ENCODE measurements around the gene DDX5.
A peak's percentile ranks its signal among the peaks of the same experiment; 100 is the strongest.
"Not testable (repeated sequence)": the region's sequence is repeated elsewhere in the genome, so short reads cannot be mapped to it uniquely, and the experiment has no call there.

The DDX5 gene

DNA sequence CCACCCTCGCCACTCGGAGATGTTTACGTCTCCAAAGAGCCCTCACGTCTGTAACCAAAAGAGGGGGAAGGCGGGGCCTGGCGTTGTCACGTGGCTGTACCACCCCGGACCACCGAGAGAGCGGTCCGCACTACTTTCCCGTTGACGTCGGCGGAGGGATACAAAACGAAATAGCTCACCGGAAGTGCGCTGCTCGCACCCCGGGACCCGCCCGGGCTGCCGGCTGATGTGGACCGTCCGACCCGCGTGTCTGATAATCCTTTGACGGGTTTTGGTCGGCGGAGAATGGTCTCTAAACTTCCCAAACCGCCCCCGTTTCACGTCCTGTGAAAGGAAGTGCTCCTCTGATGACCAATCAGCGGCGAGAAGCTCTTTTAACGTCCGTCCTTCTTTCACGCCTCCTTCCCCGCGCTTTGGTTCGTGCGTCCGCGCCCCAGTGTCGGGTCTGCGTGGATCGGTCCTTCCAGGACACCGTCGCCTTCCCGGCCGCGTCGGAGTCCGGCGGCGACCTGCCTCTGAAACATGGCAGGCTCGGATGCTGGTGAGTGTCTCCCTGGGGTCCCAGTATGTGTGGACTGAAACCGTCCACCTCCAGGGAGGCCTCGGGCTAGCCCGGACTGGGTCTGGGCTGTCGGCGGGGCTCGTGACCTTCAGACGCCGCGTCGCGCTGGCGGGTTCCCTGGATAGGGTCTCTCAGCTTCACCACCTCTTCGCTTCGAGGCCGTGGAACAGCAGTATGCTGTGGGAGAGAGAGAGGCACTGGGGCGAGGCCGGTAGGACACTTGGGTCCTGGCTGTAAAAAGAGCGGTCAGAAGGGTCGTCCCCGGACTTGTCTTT is 705 bp upstream of the DDX5 start, which contains the start of gene CEP95:
CEP95 (plus strand) TSS at position 402 of the 837 bp plus-strand sequence; CDS start at position 523, 121 bp downstream.
- DNase-seq = peak; percentile 95 to 97

DNA sequence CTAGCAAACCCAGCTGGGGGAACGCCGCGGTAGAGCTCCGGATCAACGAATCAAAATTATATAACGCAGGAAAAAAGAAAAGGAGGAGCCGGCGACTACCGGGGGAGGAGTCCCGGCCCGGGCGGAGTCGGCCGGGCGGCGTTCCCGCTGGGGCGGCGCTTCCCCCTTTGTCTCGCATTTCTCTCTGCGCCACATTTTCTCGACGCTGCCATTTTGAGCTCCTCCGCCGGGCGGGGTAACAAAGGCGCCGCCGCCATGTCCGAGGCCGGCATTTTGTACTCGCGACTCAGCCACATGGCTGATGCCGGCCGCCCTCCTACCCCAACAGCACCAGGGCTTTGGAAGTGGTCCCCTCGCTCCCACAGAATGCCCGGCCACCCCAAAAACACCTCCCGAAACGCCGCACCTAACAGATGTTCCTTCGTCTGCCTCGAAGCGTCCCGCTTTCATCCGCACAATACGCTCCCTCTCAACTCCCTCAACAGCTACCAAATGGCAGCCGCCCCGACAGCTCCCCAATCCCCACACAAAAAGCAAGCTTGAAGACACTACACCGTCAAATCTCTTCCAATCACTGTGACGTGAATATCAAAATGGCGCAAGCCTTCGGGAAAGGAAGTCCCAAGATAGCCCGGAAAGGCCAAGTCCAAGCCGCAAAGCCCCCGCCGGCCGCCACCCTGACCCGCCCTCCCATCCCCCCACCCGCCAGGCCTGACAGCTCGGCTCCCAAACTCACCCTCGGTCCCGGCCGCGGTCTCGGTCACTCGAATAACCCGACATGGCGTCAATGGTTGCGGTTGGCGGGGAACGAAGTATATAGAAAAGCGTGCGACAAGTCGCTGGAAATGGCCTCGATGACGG is 519 bp downstream of the DDX5 start:
- DNase-seq = peak; percentile 82 to 85

DNA sequence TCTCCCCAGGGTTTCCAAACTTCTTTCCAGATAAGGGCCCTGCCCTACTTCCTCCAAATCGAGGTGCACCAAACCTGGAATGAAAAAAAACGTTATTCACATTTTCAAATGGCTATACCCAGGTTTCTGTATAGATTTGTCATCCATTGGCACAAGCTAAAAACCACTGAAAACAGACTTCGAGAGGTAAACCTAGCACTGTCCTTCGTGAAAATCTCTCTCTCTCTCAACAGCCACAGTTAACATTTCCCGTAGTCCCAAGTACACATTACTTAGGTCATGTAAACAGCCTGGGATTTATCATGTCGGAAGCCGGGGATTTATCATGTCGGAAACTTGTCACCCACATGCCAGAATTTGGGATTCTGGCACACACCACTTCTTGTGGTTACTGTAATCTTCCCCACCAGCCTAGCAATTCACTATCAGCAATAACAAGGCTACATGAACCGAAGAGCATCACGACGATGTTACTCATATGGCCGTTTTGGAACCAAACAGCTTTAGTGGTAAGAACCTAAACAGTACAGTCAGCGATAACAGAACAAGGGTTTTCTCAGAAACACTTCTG is 1.2 kb downstream of the DDX5 start:
- no peak for DNase-seq

DNA sequence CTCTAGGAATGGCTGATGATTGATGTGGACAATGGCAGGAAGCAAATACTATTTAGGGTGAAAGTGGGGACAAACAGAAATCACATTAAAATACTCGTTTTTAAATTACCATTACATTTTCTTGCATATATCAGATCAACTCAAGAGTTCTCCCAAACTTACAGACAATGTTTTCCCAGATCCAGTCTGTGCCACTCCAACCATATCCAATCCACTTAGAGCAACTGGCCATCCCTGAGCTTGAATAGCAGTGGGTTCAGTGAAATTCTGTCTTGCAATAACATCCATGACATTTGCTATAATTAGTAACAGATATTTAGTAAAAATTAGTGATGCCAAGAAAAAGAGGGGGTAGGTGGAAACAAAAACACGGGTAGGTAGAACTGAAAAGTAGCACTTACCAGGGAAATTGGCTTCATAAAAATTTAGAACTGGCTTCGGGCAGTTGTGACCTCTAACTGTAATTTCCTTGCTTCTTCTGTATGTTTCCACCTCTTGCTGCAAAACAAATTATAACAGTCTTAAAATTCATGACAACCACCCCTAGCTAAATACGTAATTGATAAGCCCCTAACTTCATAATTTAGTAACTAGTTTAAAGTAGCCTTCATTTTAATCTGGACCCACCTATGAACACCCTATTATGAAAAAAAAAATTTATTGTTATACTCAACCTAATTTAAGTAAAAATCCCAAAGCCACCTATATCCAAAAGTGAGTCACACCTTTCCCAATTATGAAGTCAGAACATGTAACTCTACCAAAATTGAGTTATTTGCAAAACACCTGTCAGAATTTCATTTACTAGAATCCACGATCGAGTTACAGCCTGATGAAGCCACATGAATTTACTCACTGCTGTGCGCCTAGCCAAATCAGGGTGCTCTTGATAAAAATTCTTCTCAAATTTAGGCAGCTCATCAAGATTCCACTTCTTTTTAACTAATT is 2.0 kb downstream of the DDX5 start:
- no peak for DNase-seq

DNA sequence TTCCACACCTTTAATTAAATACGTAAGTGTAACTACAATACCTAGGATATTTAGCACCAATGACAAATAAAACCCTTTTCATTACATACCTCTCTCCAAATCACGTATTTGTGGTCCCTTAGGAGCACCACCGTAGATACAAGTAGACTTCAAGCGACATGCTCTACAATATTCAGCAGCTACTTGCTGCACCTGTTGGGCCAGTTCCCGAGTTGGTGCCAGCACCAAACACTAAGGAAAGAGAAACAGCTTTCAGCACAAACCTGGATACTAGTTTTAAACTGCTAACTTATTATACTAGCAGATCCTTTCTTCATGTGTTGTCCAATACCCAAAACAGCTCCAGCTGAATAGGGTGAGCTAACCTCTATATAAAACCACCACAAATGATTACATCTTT is 2.7 kb downstream of the DDX5 start:
- no peak for DNase-seq

DNA sequence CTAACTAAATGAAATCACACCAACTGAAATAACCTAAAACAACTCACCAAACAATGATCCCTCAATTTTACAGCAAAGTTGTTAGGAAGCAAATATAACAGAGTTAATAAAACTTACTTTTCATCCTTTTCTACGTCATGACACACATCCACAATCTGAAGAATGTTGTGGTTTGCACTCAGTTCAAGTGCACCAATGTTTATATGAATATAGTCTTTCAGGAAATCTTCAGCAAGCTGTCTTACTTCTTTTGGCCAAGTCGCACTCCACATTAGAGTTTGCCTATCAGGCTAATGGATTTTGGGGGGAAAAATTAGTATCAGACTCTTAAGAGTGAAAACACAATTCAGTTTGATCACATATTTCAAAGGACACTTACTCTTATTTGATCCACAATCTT is 3.3 kb downstream of the DDX5 start:
- DNase-seq = no peak

DNA sequence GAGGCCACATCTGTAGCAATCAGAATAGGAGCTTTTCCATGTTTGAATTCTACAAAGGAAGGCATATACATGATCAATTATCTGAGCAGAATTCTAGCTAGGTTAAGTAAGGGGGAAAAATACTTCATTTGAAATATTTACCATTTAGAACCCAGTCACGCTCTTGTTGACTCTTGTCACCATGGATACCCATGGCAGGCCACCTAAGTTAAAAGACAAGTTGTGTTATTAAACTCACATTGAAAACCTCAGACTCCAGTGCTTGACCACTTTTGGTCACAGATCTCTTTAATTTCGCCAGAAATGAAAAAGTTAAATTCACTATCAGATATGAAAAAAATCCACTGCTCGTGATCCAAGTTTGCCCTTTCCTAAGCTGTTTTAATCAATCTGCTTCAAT is 4.1 kb downstream of the DDX5 start:
- no peak for DNase-seq

DNA sequence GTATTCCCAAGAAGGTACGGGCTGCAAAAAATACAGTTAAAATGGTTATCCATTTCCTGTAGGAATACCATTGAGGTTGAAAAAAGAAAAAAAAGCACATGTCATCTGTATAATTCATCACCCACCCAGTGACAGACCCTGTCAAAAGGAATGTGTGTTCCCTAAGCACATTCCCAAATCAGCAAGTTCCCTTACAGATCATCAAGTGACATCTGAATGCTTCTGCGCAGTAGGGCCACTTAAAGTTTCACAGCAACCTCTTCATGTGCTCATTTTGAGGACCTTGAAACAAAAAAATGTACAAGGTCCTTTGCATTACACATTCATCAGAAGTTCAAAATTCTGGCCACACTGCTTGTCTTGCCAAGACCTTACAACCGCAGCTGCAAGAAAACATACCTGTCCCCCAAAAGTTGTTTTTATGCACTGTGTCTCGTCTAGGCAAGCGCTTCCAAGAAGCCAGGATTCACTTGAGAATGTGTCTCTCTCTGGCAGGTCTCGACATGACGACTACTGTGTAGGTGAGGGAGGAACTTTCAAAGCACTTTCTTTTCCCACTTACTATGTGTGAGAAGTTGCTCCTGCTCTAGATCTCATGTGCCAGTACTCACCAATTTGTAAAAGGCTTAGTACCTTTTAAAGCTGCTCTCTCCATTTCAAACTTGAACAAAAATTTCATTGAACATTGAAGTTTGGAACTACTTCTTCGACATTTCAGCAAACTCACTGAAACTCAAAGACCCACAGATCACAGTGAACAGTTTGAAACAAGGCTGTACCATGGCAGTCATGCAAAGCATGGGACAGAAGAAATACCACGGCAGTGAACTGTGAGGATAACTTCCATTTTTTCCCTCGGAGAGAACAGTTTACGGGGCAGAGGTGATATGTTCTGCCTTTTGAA is 5.0 kb downstream of the DDX5 start:
- DNase-seq = no peak

DNA sequence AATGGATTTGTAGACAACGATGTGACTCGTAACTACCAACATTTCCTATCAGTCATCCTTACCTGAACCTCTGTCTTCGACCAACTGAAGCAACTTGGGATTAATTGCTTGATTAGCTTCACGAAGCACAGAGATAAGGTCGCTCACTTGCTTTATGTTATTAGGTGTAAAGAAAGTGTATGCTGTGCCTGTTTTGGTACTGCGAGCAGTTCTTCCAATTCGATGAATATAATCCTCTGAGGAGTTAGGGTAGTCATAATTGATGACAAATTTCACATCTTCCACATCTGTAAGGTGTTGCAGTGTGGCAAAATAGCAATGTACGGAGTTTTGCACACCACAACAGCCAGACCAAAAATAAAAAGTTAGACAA is 5.6 kb downstream of the DDX5 start:
- DNase-seq = no peak

DNA sequence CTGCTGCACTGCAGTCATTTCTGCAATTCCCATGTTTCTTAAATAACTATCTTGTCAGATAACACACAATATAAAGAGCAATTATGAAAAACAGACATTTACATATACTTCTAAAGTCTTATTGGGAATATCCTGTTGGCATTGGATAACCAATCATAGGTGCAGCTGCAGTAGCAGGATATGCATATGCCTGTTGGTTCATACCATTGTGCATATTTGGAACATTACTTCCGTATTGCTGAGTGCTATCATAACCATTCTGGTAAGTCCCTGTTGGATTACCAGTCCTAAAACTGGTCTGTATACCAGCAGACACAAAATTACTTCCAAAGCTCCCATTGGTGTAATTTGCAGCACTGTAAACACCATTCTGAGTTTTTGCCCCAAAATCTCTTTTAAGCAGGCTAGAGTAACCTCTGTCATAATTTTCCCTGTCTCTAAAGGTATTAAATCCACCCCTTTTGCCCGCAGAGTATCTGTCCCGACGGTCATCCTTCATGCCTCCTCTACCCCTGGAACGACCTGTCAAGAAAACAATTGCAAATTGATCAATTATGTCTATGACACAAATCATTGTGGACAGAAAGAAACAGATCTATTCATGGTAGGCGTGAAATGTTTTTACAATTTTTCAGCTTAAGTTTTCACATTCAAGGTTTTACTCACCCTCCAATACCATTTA is 6.1 kb downstream of the DDX5 start:
- DNase-seq = no peak

DNA sequence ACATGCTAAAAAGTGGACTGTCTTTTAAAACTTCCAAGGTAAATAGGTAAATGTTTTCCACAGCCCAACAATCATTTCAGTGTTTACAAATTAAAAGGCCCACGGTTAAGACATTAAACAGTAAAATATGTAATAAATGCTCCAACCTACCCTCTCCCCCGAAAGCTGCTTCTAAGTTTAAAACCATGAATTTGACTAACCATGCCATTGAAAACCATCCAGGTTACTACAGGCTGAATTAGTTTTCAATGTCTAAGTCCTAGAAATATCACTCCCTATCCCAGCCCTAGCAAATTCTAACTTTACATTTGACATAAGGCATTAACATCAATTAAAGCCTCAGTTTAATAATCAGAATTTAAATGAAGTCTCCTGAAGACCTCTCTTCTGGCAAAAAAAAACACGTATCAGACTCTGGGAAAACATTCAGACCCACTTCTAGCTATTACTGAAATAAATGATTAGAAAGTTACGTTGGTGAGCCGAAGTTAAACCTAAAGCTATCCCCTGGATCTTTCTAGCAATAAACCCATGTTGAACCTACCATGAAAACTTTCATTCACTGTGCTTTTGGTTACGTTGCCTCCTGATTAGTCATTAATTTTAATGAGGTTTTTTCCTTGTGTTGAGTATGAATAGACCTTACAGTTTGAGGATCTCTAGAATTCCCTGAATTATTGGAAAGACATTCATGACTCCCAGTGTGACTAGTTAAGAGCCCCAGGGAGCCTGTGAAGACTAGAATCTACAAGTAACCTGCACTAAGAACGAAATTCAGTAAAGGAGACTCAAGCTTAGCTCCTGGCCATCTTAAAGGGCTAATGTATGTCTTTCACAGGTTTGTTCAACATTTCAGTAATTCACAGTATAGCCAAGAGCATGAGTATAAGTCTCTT is 7.5 kb downstream of the DDX5 start:
- no peak for DNase-seq

DNA sequence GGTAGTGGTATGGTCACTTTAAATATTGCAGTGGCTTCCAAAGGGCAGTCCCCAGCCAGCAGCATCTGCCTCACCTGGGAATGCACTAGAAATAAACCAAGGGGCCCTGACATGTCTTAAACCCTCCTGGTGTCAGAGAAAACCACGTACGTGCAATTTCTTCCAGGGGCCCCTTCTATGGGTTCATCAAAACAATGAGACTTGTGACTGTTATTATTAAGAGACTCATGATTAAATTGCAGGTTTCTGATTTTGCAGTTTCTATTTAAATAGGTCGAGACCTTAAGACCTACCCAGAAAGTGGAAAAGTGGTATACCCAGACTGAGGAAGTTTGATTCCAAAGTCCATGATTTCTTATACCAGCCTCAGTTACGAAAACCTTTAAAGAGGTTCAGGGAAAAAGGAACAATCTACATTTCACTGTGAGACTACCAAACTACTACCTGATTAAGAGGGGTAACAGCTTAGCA is 8.5 kb downstream of the DDX5 start:
- DNase-seq = no peak

DNA sequence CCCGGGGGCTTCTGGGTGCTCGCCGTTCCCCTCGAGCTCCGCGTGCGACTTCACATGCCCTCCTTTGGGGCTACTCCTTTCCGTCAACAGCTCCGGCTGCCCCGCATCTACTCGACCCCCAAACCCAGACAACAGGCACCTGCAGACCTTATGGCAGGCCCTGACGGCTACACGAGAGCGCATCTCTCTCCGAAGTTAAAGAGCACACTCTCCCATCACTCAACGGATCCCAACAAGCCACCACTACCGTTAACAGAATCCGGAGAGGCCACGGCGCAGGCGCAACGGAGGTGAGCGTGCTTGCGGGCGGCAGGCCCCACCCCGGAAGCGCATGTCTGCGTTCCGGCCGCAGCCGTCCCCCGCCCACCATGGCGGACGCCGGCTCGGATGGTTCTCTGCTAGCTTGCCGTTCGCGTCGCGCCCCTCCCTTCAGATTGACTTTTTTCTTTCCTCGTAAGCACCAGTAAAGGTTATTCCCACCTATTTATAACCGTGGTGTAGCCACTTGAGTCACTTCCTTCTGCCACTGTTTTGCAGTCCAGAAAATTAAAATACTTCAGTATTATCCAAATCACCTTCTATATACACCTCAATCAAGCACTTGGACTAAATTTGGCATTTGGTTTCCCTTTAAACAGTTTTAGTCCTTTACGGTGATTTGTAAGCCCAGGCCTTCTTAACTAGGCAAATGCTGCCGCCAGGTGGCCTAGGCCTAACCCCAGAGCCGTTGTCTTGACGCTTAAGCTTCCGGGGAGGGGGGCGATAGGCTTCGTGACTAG is 9.1 kb downstream of the DDX5 start, which contains the start of gene POLG2:
POLG2 (minus strand) TSS at position 269 of the 779 bp plus-strand sequence; CDS start at position 183, 86 bp downstream.
- DNase-seq = peak; percentile 94 to 96

DNA sequence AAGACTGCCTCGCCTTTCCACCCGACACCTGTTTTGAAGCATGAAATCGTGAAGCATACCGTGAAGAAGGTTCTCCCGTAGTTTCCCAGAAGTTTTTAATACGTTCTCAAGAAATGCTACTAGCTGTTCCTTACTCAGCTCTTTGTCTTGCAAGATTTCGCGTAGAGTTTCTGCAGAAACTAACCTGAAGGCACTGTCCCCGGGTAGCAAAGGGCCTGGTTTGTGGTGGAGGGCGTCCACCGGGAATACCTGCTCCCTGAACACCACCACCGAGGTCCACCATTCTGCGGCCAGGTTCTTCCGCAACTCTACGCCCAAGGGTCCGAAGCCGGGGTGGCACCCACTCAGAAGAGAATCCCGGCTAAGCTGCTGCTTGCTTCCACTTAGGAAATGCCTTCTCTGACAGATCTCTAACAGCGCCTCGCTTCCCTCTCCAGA is 9.7 kb downstream of the DDX5 start:
- DNase-seq = no peak

DNA sequence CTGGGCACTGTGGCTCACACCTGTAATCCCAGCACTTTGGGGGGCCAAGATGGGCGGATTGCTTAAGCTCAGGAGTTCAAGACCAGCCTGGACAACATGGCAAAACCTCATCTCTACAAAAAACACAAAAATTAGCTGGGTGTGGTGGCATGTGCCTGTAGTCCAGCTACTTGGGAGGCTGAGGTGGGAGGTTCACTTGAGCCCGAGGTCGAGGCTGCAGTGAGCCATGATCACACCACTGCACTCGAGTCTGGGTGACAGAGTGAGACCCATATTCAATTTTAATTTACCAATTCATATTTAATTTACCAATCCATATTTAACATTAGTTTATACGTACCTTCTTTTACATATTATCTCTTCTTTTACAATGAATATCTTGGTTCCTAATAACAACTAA is 10.8 kb downstream of the DDX5 start:
- DNase-seq = not testable (repeated sequence)

DNA sequence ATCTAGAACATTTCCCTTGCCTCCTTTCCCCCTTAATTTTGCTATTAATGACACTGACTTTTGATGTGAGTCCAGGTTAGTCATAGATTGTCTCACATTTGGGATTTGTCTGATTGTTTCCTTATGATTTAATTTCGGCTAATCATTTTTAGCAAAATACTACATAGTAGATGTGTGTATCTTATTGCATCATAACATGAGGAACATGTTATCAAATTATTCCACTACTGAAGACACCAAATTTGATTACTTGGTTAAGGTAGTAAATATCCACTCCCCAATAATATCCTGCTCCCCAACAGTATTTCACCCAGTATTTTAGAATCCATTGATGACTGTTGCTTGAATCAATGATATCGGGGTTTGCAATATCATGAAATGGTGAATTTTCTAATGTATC is 12.0 kb downstream of the DDX5 start:
- DNase-seq = no peak

DNA sequence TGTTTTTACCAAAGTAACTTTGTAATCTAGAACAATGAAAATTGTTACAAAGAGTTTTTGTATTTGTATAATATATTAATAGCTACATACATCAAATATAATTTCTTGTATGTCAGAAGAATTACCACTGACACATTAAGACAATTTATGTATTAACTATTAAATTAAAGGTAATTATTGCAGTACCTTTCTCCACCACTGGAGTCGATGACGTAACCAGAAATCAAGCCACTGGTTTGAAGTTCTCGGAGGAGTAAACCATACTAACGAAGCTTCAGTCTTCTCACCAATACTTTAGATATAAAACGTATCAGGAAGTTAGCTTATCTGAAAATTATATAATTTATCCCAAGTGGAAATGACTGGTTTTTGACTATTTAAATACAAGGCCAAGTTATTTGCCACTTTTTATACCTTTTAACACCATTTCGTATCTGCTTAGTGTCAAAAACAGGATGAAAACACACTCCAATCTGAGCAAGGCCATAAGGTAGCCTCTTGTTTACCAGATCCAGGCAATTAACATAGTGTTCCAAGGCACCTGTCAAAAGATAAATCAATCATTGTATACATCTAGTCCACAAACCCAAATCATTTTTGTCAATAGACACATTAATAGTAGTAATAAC is 13.5 kb downstream of the DDX5 start:
- no peak for DNase-seq

DNA sequence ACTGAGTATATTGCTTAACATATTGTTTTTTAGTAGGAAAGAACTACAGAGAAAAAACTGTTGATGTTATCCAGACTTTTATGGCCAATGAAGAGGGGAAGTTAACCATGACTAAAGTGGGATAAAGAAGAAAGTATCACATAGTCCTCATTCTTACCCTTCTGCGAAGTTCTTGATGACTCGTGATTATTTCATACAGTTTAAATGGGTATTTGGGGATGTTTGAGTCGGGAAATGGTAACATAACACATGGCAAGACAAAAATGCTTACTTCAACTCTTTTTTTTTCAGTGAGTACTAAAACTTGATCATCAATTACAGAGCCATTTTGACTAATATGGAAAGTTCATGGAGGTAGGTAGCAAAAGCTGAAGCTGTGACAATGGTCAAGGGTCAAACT is 14.1 kb downstream of the DDX5 start:
- no peak for DNase-seq

All from activated CD4-positive, alpha-beta T cell treated with anti-CD3 and anti-CD28 coated beads, Interleukin-2, amount 50 U/mL, for 48 hours (primary cell).